ENCODE data around the gene EHHADH. TPM values are rescaled to one million over a fixed set of nuclear protein-coding genes. Genes with fewer than 3 reads are reported as not detected.

The EHHADH gene
- polyA plus RNA-seq, 4 donors = 25.6 to 39.6 (median 28.8) TPM

DNA sequence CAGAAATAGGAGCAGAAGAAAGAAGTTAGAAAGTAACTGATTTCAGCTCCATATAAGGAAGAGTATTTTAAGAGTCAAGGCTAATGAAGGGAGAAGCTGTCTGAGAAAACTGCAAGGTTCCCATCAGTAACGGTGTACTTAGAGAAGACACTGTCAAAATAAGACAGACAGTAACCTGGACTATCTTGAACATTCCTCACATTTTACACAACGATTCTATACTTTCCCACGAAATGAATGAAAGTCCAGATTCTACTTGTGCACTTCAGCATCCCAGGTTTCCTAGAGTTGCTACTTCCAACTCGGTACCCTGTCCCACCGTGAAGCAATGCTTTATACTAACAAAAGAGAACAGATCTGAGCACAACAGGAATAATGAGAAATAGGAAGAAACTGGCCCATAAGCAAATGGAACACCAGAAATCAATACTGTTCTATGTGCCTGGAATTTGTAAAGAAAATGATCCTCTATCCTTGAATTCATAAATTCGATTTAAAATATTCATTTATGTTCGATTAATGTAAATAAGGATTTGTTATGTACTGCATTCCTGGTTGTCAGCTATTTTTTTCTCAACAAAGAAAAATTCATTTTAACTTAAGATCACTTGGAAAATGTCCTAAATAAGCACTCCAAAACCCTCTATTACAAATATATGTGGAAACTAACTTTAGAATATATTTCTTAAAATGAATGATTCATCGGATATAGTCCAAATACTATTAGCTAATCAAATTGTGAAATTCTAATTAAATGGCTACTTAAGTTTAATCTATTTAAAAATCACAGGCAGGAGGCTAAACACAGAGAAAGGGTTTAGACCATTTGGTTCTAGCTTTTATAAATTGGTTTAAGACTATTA lies 102.5 kb downstream of the EHHADH start:
- no peak for DNase-seq (ENCODE audit: low read depth in 4 of 4, low spot score in 3 of 4)

DNA sequence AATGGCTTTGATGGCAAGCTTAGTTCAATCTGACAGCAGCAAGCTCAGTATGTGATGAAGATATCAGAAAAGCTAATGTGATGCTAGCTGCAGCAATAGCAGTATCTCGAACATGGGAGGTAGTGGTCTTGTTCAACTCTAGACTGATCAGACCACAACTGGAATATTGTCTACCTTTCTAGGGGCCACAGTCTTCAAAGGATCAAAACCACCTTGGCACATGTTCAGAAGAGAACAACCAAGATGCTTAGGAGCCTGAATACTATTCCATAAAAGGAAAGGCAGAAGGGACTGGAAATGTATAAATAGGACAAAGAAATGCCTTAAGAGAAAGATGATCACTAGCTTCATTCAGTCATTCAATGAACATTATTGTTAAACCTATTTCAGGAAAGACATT lies 103.3 kb downstream of the EHHADH start:
- no peak for DNase-seq (ENCODE audit: low read depth in 4 of 4, low spot score in 3 of 4)

DNA sequence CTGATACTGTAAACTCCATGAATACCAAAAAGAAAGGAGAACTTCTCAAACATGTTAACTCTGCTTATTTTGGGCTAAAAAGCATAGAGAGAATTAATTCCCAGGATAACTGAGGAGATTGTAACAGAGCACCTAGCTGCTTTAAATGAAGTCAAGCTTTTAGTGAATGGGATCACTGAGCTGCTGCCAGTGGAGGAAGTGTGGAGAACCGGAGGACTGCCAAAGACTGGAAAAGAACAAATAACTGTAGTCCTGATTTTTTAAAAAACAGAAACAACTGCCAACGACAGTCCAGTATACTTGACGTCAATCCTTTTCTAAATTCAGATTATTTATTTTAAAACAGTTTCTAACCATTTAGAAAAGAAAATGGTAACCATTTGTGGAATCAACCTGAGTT lies 104.3 kb downstream of the EHHADH start:
- DNase-seq (ENCODE audit: low read depth in 4 of 4, low spot score in 3 of 4) = no peak

DNA sequence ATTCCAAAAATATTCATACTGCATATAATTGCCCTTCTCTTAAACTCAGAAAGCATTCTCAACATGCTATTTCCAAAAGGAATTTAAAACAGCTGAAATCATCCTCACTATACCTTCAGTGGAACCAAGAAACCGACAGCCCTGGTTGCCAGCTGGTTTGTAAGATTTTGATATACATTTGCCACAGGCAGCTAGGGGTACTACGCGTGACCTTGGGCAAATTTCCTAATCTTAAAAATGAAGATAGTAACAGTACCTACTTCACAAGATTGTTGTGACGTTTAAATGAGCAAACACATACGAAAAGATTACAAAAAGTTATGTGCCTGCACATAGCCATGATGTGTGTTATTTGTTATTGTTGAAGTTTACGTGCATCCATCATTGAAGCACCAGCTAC lies 108.3 kb downstream of the EHHADH start:
- DNase-seq (ENCODE audit: low read depth in 4 of 4, low spot score in 3 of 4) = no peak

DNA sequence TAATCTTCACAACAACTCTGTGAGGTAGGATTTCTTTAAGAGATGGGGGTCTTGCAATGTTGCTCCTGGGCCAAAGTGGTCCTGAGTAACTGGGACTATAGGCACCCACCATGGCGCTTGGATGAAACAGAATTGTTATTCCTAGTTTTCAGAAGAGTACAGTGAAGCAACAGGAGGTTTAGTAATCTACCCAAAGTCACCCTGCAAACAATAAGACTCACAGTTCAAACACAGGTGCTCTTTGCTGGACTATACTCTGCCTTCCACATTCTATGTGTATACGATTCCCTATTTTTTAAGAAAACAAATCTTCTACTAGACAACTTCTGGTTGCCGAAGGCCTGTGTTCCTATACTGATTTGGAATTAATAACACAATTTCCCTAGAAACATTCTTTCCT lies 109.1 kb downstream of the EHHADH start:
- DNase-seq (ENCODE audit: low read depth in 4 of 4, low spot score in 3 of 4) = no peak

Other genes with a start within 250 kb of the EHHADH start
- gene C3orf70, start 101.0 kb downstream of the EHHADH start, polyA plus RNA-seq (ENCODE audit: insufficient read length in 4 of 4) = 1 to 10 TPM; 7.2 to 9.4 (median 8.9) TPM
- 10 to 100 TPM; 45.6 to 59.5 (median 54.3) TPM for gene MAP3K13, start 109.1 kb upstream of the EHHADH start, polyA plus RNA-seq (ENCODE audit: insufficient read length in 4 of 4)
- 10 to 100 TPM; 28.4 to 31.8 (median 29.4) TPM for gene TMEM41A, start 245.0 kb upstream of the EHHADH start, polyA plus RNA-seq (ENCODE audit: insufficient read length in 4 of 4)